Measurements from ENCODE around the gene GABRR2.

GABRR2 gene

GRCh38 chr6:89254569-89254968 is 60.5 kb downstream of the GABRR2 start:
- Histone ChIP-seq H3K9ac (ENCODE audit: low read length) (no peak overlapping the region), H3K27me3 (ENCODE audit: insufficient read depth, low read length) (peaks cover 6% of the 10 kb centered on the region; the same call in 1 of the 2 replicates), H3K79me2 (ENCODE audit: insufficient read depth, low read length) (no peaks in the 10 kb centered on the region), H3F3A (ENCODE audit: insufficient read depth, low read length) (no peaks in the 10 kb centered on the region), H3K36me3 (ENCODE audit: insufficient read depth, low read length) (no peaks in the 10 kb centered on the region), H3K4me3 (ENCODE audit: low read depth, low read length, poor library complexity, severe bottlenecking) (no peak overlapping the region), H3K4me2 (ENCODE audit: low read length) (no peak overlapping the region), H3K4me1 (ENCODE audit: insufficient read depth, low read length, severe bottlenecking) (no peaks in the 10 kb centered on the region), H3K27ac (ENCODE audit: low read depth, low read length, poor library complexity, severe bottlenecking) (no peak overlapping the region), H4K20me1 (ENCODE audit: insufficient read depth, low read length) (no peaks in the 10 kb centered on the region), H2AFZ (ENCODE audit: low read length) (no peak overlapping the region), H3K9me2 (ENCODE audit: low read depth, low read length) (no peaks in the 10 kb centered on the region), H3K9me3 (ENCODE audit: low read length) (no peaks in the 10 kb centered on the region)
- TF ChIP-seq CTCF (IDR thresholded peaks at IDR 0.05; ENCODE audit: low read length) (no peak), EZH2 (IDR thresholded peaks at IDR 0.05; ENCODE audit: borderline replicate concordance, low read length) (no peak)

- H3K27me3 ChIP-seq (ENCODE audit: insufficient read depth, low read length), result peaks cover 6% of the 10 kb centered on the region; the same call in 1 of the 2 replicates
- H4K20me1 ChIP-seq (ENCODE audit: insufficient read depth, low read length), result no peaks in the 10 kb centered on the region
- H3K36me3 ChIP-seq (ENCODE audit: insufficient read depth, low read length), result no peaks in the 10 kb centered on the region
- no peak overlapping the region for H3K27ac ChIP-seq (ENCODE audit: low read depth, low read length, poor library complexity, severe bottlenecking)
- TF ChIP-seq CTCF (IDR thresholded peaks at IDR 0.05; ENCODE audit: low read length) (no peak), EZH2 (IDR thresholded peaks at IDR 0.05; ENCODE audit: borderline replicate concordance, low read length) (no peak)
- H2AFZ ChIP-seq (ENCODE audit: low read length), result no peak overlapping the region
- H3K4me2 ChIP-seq (ENCODE audit: low read length), result no peak overlapping the region
- H3K4me1 ChIP-seq (ENCODE audit: insufficient read depth, low read length, severe bottlenecking), result no peaks in the 10 kb centered on the region
- no peaks in the 10 kb centered on the region for H3F3A ChIP-seq (ENCODE audit: insufficient read depth, low read length)
- no peak overlapping the region for H3K9ac ChIP-seq (ENCODE audit: low read length)
- H3K79me2 ChIP-seq (ENCODE audit: insufficient read depth, low read length), result no peaks in the 10 kb centered on the region
- H3K9me2 ChIP-seq (ENCODE audit: low read depth, low read length), result no peaks in the 10 kb centered on the region
- H3K9me3 ChIP-seq (ENCODE audit: low read length), result no peaks in the 10 kb centered on the region
- no peak overlapping the region for H3K4me3 ChIP-seq (ENCODE audit: low read depth, low read length, poor library complexity, severe bottlenecking)
Observed at GRCh38 chr6:89252907-89253306, 62.2 kb downstream of the GABRR2 start.

GRCh38 chr6:89251976-89252375 is 63.1 kb downstream of the GABRR2 start:
- no peaks in the 10 kb centered on the region for H3K4me1 ChIP-seq (ENCODE audit: insufficient read depth, low read length, severe bottlenecking)
- H3K27ac ChIP-seq (ENCODE audit: low read depth, low read length, poor library complexity, severe bottlenecking), result no peak overlapping the region
- no peaks in the 10 kb centered on the region for H3F3A ChIP-seq (ENCODE audit: insufficient read depth, low read length)
- no peak overlapping the region for H3K4me3 ChIP-seq (ENCODE audit: low read depth, low read length, poor library complexity, severe bottlenecking)
- H3K4me2 ChIP-seq (ENCODE audit: low read length), result no peak overlapping the region
- H2AFZ ChIP-seq (ENCODE audit: low read length), result no peak overlapping the region
- no peaks in the 10 kb centered on the region for H3K79me2 ChIP-seq (ENCODE audit: insufficient read depth, low read length)
- H3K36me3 ChIP-seq (ENCODE audit: insufficient read depth, low read length), result no peaks in the 10 kb centered on the region
- no peak overlapping the region for H3K9ac ChIP-seq (ENCODE audit: low read length)
- H3K9me2 ChIP-seq (ENCODE audit: low read depth, low read length), result no peaks in the 10 kb centered on the region
- no peaks in the 10 kb centered on the region for H3K9me3 ChIP-seq (ENCODE audit: low read length)
- H4K20me1 ChIP-seq (ENCODE audit: insufficient read depth, low read length), result no peaks in the 10 kb centered on the region
- TF ChIP-seq CTCF (IDR thresholded peaks at IDR 0.05; ENCODE audit: low read length) (no peak), EZH2 (IDR thresholded peaks at IDR 0.05; ENCODE audit: borderline replicate concordance, low read length) (no peak)
- H3K27me3 ChIP-seq (ENCODE audit: insufficient read depth, low read length), result peaks cover 6% of the 10 kb centered on the region; the same call in 1 of the 2 replicates

Measured in OCI-LY1 (cell line).